GM21717 (cell line): ENCODE measurements around the gene CAMKMT.

Experiments
- ATAC-seq: cut with Tn5 transposase; IDR thresholded peaks from one replicate; pipeline ENCODE4 v1.9.1; 2021; ENCODE audit warnings: mild to moderate bottlenecking, moderate library complexity; ENCODE audit not compliant: unreplicated experiment

CAMKMT gene

GRCh38 chr2:44361330-44362206 lies at the start of gene CAMKMT, which contains the start of gene PREPL:
Gene CAMKMT (plus strand): TSS chr2:44361947.
Gene PREPL (minus strand): TSS chr2:44361494. CDS start chr2:44346342, 15,152 bp downstream.
- ATAC-seq, result peak; percentile 79

- ATAC-seq, result no peak
These were observed 47.4 kb upstream of the CAMKMT start for GRCh38 chr2:44314362-44314761.

- ATAC-seq, result no peak
These were observed 45.8 kb upstream of the CAMKMT start for GRCh38 chr2:44315945-44316344.

- no peak for ATAC-seq
These were observed 40.9 kb upstream of the CAMKMT start for GRCh38 chr2:44320832-44321231.

- ATAC-seq, result no peak
These were observed 40.4 kb upstream of the CAMKMT start for GRCh38 chr2:44321360-44321759.

- ATAC-seq, result no peak
These were observed 36.7 kb upstream of the CAMKMT start for GRCh38 chr2:44324971-44325426.

- no peak for ATAC-seq
These were observed 35.9 kb upstream of the CAMKMT start for GRCh38 chr2:44325897-44326296.

GRCh38 chr2:44326548-44327264 lies 35.0 kb upstream of the CAMKMT start:
- ATAC-seq, result no peak

- ATAC-seq, result no peak
These were observed 33.0 kb upstream of the CAMKMT start for GRCh38 chr2:44328750-44329149.

- no peak for ATAC-seq
These were observed 32.4 kb upstream of the CAMKMT start for GRCh38 chr2:44329343-44329742.

- ATAC-seq, result no peak
These were observed 30.9 kb upstream of the CAMKMT start for GRCh38 chr2:44330801-44331200.

GRCh38 chr2:44333994-44334393 lies 27.8 kb upstream of the CAMKMT start:
- no peak for ATAC-seq

GRCh38 chr2:44335806-44336538 lies 25.8 kb upstream of the CAMKMT start:
- no peak for ATAC-seq

- ATAC-seq, result no peak
These were observed 18.9 kb upstream of the CAMKMT start for GRCh38 chr2:44342854-44343253.

GRCh38 chr2:44347526-44347925 lies 14.2 kb upstream of the CAMKMT start:
- ATAC-seq, result no peak

GRCh38 chr2:44348400-44348799 lies 13.3 kb upstream of the CAMKMT start:
- ATAC-seq, result no peak

- no peak for ATAC-seq
These were observed 12.2 kb upstream of the CAMKMT start for GRCh38 chr2:44349506-44349905.

- no peak for ATAC-seq
These were observed 10.7 kb upstream of the CAMKMT start for GRCh38 chr2:44351088-44351487.

- no peak for ATAC-seq
These were observed 10.1 kb upstream of the CAMKMT start for GRCh38 chr2:44351676-44352075.

GRCh38 chr2:44352510-44352909 lies 9.2 kb upstream of the CAMKMT start:
- no peak for ATAC-seq

- no peak for ATAC-seq
These were observed 7.0 kb upstream of the CAMKMT start for GRCh38 chr2:44354761-44355160.
